GM19023 (cell line): ENCODE measurements around the gene CCDC70.

Experiments used
- ATAC-seq: cut with Tn5 transposase; IDR thresholded peaks from one replicate; pipeline ENCODE4 v1.9.1; 2021; ENCODE audit warnings: mild to moderate bottlenecking, moderate library complexity; ENCODE audit not compliant: unreplicated experiment

CCDC70 gene

DNA sequence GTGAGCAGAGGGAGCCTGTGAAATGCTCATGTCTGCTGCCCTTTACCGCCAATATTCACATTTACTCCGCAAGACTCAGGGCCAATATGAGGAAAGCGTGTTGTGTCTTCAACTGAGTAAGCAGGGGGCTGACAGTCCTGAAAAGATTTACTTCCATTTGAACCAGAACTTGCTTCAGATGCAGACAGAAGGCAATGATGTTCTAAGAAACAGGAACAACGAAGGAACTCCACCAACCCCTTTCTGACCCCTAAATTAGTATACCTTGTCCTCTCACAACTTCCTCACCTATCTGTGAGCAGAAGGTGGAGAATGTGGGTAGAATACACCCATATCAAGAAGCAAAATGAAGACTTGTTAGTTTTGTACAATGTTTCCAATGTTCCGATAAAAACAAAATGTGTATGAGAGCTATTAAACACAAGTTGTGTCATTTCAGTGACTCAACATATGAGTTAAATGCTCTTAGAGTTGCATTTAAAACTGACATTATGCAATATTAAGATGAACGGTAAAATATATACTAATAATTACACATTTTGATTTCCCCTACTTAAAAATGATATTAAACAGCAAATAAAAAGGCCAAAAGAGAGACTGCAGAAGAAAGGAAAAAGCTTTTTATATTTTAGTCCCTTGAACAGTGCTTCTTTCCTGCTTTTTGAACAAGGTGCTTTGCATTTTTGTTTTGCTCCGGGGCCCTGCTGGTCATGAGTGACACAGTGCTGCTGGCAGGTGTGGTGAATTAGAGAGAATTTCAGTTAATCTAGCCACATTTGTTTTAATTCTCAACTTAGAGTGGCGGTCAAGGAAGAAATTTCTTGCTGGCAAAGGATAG lies 32.8 kb upstream of the CCDC70 start:
- ATAC-seq: no peak

DNA sequence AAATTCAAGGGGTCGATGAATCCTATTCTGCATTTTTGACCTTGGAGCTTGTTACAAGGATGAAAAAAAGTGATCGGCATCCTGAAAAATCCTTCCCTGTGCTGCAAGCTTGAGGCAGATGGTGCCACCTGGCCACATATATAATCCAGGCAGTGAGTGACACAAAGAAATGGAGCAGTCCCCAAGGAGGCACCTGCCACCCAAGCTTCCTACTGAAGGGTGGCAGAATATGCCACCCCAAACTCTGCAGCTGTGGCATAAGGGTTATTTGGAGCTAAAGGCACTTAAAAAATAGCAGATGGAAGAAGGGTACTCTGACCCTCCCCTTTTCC lies 32.2 kb upstream of the CCDC70 start:
- no peak for ATAC-seq

DNA sequence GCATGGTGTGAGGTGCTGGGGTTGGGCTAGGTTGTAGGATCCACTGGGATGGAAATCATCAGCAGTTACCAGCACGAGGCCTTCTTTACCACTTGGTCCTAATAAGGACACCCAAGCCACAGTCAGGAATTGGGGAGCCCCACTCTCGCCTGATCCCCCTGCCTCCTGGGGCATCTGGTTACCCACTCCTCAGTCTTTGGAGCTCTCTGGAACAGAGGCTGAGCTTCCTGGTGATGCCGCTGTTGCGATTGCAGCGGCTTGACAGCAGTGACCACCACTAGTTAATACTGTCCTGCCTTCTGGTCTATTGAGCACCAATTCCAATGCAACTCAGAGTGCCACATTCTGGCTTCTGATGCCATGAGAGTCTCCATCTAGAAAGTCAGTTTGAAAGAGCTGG lies 30.2 kb upstream of the CCDC70 start:
- no peak for ATAC-seq

DNA sequence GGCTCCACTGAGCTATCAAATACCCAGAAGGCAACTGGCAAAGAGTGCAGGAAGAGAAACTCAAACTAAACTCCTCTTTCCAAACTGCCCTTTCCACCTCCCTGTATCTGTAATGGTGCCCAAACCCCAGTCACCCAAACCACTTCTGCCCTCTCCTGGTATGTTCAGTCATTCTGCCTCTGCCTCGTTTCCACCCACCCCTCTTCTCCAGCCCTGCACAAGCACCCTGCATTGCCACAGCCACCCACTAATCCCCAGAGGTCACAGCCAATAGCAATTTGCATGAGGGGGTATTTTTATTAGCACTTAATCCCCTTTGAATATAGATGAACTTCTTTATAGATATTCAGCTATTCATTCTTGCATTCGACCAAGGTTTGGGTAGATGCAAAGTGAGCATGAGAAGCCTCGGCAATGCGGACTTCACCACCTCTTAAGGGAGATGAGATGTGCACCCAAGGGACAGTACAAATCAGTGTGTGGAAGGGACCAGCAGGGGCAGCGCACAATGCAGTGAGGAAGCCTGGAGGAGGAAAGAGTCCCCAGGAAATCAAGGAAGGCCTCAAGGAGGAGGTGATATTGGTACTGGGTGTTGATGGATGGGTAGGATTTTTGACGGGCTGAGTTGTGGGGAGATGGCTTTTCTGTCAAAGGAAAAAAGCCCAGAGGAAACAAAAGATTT lies 29.2 kb upstream of the CCDC70 start:
- ATAC-seq: peak; percentile 81

DNA sequence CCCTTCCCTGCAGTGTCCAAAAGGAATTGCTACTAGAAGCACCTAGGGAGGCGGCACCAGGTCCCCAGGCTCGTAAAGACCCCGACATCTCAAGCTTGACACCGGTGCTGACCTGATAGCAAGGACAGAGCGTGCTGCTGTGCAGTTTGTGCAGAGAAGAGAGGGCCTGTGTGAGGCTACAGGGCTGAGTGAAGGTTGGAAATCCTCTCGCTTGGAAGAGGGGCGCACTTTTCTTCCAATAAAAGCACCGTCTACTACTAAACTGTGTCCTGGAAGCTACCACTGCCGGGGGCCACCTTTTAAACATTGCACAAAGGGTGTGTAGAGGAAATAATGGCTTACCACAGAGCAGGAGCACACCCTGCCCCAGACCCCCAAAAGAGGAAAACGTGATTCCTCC lies 27.8 kb upstream of the CCDC70 start:
- ATAC-seq: no peak

DNA sequence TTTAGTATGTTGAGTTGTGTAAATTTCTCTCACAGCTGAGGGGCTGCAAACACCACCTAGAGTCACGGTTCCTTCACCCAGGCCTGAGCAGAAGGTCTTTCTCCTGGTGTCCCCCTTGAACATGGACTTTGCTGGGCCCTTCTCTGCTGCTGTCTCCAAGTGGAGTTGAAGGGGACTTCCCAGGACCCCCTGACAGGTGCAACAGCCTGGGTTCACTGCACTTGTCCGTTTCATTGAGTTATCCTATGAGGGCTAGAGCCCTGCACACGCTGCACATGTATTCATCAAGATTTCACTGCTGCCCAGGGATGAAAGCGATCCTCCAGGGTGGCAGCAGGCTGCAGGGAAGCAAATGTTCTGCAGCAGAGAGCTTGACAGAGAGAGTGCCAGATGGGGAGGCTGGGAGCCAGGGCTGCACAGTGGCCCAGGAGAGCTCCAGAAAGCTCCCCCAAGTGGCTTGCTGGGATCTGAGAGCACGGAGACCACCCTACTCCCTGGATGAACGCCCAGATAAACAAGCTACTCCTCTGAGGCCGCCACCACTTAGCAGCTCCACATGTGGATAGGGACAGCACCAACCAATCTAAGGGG lies 27.1 kb upstream of the CCDC70 start:
- no peak for ATAC-seq

DNA sequence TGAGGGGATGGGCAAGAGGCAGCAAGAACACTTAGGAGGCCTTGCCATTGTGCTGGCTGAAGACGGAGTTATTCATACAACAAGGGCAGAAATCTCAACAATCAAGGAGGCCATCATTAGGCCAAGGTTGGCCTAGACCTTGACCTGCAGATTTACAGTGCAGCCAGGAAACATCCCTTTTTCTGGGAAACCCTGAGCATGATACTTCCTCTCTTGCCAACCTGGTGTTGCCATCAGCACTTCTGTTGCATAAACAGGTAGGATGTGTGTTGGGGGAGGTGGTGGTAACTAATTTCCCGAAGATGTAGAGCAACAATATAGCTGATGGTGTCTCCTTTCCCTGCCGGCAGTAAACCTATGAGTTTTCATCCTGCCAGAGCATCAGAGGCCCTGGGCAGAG lies 24.8 kb upstream of the CCDC70 start:
- no peak for ATAC-seq

DNA sequence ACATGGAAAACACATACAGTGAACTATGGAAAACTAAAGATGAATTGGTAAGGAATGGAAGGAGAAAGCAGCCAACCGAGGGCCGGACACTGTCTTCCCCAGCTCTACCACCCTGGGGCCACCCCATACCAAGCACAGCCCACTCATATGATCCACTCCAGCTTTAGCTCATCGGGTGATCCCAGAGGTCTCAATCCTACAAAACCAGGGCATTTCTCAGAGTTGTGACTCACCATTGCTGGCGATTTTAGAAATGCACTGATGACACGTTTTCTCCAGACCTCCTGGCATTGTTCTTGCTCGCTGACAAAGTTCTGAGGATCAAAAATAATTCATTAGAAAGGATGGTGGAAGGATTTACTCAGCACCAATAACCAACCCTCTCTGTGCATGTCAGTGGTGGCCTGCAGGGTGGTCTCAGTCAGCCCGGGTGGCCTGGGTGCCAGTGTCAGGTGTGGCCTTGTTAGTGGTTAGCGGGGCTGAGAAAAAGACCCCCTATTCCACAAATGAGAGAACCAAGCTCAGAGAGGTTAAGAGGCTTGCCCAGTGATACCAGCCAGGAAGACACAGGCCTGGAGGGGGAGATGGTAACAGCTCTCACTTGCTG lies 23.4 kb upstream of the CCDC70 start:
- ATAC-seq: no peak

DNA sequence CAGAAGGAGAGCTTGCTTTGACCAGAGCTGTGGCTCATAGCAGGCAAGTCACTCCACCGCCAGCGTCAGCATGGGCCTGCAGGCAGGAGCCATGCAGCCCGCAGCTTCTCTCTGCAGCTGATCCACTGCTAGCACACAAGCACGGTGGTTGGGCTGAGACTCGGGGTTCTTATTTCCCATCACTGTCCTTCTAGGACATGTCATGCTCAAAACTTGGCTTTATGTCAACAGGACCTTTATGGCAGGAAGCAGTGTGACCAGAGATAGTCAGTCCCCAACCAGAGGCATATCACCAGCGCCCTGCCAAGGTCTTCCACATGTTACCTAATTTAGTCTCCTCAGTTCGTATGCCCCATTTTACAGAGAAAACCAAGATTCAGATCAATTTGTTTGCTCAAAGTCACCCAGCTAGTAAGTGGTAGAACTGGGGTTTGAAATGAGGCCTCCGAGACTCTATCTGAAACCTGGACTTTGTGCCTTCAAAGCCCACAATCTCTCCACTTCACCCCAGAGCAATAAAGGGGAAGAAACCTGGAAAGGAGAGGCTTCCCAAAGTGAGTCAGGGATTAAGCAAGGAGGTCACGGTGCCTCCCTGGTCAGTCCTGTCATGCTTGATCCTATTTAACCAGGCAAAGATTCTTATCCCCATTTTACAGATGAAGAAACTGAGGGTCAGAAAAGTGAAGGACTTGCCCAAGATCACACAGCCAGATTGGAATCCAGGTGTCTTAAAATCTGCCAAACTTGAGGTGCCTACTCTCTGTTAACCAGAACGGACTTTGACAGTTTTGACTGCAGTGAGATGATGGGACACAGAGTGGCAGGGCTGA lies 21.8 kb upstream of the CCDC70 start:
- no peak for ATAC-seq

DNA sequence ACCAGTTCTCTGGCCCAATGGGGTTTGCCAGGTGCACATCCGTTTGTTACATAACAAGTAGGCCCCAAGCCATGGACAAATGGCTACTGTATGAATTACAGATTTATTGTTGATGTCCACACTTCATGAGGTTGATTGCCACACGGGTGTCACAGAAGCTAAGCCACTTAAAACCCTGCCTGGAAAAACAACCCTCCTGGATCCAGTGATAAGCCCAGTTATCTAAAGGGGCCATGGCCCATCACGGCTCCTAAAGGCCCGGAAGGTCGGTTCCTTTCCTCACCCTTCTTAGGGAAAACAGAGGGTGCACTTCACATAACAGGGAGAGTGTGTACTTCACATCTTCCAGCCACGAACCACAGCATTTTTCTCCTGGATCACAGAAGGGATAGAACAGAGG lies 20.9 kb upstream of the CCDC70 start:
- no peak for ATAC-seq

DNA sequence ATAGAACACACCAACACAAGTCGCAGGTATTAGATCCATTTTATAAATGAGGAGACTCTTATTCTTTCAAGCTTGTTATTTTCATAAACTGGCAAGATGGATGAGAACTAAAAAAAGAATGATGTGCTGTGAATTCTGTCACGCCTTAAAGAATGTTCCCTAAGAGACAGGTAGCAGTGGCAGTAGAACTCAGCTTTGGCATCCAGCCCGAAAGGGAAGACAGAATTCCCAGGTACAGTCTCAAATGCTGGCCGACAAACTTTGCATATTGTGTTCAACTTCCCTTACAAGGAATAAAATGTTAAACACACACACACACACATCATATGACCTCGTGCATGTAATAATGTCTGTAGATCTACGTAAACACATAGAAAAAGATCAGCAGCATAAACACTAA lies 20.0 kb upstream of the CCDC70 start:
- no peak for ATAC-seq

DNA sequence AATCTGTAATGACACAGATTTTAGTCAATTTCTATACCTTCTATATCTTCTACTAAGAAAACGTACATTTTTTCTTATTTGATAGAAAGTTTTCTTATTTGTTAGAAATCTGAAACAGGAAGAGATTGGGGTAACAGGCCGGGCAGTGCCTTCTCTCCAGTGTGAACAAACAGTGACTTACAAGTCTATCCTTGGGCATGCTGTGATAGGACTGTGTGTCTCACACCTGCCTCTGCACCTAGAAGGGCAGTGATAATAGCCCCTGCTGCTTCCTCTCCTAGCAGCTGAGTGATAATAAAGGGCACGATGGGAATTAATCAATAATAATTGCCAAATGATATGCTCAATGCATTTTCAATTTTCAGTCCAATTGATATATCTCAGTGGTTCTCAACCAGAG lies 18.2 kb upstream of the CCDC70 start:
- ATAC-seq: no peak

DNA sequence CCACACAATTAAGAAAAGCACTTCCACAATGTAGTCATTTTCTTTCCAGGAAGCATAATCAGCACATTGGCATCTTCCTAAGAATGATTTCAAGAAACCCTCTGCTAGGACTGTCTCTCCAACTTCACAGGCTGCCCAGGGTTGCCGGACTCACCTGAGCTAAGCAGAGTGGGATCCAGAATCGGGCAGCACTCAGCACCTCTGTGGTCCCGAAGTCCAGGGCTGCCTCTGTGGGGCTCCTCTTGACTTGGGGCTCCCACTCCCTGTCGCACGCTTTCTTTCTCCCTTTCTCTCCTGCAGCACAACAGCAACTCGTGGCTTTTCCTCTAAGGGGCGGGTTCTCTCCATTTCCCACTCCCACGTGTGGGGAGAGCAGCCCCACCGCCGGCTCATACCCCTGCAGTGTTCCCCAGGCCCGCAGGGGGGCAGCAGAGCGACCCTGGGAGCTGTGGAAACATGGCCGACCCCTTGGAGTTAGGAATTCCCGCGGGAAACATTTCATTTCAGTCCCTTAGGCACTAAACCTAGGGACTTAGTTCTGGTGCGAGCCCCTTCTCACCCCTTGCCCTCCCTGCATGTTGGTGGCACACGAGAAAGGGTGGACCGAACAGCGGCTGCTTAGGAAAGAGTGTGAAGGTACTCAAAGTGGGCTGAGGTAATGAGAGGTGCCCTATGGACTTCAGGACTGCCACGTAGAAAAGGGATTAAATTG lies 16.8 kb upstream of the CCDC70 start, which contains the start of gene TMEM272:
Gene TMEM272, minus strand, starts transcription at position 316 of the 712 bp plus-strand sequence. CDS start 6,647 bp downstream, outside the sequence.
- peak; percentile 67 for ATAC-seq

DNA sequence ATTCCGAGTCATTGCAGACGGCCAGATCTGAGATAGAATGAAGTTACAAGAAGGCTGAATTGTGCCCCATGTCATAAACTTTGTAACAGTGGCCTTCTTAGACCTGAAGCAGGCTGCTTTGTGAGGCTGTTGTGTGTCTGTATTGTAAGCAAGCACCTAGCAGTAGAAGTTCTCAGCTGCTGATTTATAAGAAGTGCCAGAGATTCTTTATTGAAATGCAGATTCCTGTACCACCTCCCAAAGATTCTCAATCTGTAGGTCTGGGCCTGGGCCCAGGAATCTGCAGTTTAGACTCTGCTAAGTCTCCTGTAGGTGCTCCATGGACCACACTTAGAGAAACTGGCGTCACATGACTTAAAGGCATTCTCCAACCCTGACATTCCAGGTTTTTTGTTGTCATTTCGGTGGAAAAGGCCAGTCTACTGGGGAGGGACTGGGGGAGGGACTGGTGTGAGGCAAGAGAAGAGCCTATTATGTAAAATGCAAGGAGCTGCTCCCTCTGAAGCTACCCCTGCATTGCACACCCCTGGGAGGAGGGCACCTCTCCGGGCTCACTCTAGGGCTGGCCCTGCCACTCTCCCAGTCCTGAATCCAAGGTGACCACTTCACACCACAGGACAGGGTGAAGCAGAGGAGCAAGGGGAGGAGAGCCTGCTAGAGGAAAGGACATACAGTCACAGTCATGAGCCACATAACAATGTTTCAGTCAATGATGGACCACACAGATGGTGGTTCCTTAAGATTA lies 16.0 kb upstream of the CCDC70 start:
- ATAC-seq: no peak

DNA sequence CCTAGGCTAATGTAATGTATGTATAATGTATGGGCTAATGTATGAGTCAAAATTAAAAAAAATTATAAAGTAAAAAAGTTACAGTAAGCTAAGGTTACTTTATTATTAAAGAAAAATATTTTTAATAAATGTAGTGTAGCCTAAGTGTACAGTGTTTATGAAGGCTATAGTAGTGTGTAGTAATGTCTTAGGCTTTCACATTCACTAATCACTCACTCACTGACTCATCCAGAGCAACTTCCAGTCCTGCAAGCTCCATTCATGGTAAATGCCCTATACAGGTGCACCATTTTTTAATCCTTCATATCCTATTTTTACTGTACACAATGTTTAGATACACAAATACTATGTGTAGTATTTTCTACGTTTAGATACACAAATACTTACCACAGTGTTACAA lies 15.0 kb upstream of the CCDC70 start:
- no peak for ATAC-seq

DNA sequence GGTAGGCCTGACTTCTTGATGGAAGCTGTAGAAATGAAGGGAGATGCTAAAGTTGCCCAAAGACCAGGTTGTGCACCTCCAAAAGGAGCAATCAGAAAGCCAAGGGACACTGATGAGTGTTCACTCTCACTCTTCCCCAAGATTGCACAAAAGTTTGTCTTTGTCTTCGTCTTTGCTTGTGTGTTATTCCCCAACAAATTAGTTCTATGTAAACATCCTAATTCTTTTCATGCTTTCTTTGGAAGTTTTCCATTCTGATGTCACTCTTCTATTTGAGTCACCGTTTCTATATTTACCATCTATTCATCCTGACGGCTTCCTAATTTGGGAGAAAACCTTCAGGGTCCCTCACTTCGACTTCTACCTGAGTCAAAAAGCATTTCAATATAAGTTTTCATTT lies 13.1 kb upstream of the CCDC70 start:
- ATAC-seq: no peak

DNA sequence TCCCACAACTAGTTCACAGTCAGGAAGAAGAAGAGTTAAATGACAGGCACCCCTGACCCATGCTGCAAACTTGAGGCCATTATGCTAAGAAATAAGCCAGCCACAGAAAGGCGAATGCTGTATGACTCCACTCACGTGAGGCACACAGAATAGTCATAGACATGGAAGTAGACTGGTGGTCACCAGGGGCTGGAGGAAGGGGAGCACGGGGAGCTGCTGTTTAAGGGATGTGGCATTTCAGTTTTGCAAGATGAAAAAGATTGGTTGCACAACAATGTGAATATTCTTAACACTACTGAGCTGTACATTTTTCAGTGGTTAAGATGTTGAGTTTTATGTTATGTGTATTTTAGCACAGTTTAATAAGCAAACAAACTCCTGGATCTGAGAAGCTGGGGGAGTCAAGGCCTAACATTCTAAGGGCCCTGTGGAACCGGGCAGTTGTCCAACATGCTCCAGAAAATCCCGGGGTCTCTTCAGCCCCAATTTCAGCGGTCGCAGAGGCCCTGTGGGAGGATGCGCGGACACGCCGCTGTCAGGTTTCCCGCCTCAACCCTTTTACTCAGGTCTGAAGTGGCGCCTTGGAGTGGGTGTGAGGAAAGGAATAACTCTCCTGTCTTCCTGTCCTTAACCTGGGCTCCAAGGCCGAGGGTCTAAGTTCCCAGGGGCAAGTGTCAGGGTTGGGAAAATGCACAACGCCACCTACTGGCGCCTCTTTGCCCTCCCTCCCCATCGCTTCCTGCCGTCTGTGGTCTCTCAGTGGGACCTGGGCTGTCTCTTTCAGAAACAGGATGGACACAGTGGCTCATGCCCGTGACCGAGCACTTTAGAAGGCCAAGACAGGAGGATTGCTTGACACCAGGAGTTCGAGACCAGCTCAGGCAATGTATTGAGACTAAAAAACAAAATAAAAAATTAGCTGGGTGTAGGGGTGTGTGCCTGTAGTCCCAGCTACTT lies 12.3 kb upstream of the CCDC70 start:
- no peak for ATAC-seq

DNA sequence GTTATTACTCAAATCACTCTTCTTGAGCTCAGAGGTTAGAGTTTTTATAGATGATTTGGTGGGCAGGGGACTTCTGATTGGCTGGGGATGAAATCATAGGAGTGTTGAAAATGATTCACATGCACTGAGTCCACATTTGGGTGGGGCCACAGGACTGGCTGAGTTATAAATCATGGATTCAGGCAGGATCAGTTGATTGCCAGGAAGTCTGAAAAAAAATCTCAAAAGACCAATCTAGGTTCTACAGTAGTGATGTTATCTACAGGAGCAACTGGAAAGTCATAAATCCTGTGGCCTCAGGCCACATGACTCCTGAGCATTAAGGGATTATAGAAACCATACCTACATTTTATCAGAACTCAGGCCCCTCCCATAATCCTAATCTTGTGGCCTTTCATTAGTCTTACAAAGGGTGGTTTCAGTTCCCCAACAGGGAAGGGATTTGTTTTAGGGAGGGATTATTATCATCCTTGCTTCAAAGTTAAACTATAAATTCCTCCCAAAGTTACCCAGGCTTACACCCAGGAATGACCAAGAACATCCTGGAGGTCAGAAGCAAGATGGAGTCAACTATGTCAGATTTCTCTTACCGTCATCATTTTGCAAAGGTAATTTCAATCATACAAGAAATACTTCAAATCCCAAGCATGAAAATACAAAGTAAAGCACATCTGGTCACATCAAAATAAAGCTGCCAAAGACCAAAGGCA lies 5.6 kb upstream of the CCDC70 start:
- no peak for ATAC-seq
